Common myeloid progenitor, CD34-positive (primary cell): ENCODE measurements around the gene RASA1.

Experiments used
- CTCF ChIA-PET: fragments of 350-600 bp; sonication (Branson Sonifier 250); formaldehyde crosslinking; loops from one replicate; lab custom pipeline; 2021; ENCODE audit warnings: antibody characterized with exemption; lab: Charles Lee
- POLR2A ChIA-PET: fragments of 350-600 bp; sonication (Branson Sonifier 250); formaldehyde crosslinking; loops from one replicate; lab custom pipeline; 2021; ENCODE audit warnings: antibody characterized with exemption; lab: Charles Lee
- DNase-seq, 3 donors: peaks; one replicate each; pipeline versions ENCODE4 v3.0.0 to v3.0.0-alpha.2; 2013
- H3K27ac ChIP-seq, 2 experiments: 1 replicate in 1 of 2; 2 replicates in 1 of 2; pipeline ENCODE4 v1.7.0; 2013; ENCODE audit warnings: inconsistent platforms in 2 of 2, low read length in 2 of 2, mild to moderate bottlenecking in 2 of 2, low read depth in 1 of 2, moderate library complexity in 1 of 2; ENCODE audit not compliant: severe bottlenecking in 2 of 2, insufficient read depth in 1 of 2, poor library complexity in 1 of 2
- H3K27me3 ChIP-seq, 5 experiments: replicated peaks in 2 of 5; 1 replicate in 3 of 5; 2 replicates in 2 of 5; pipeline versions ENCODE4 v1.6.1 to v1.7.0; 2013; ENCODE audit warnings: low read length in 4 of 5, mild to moderate bottlenecking in 2 of 5, moderate library complexity in 2 of 5, inconsistent platforms in 1 of 5; ENCODE audit not compliant: insufficient read depth in 5 of 5, control insufficient read depth in 4 of 5
- H3K36me3 ChIP-seq, 4 experiments: 1 replicate in 2 of 4; 2 replicates in 2 of 4; pipeline versions ENCODE4 v1.6.1 to v1.7.0; 2013; ENCODE audit warnings: low read length in 3 of 4, control low read depth in 1 of 4, mild to moderate bottlenecking in 1 of 4; ENCODE audit not compliant: control insufficient read depth in 4 of 4, insufficient read depth in 4 of 4
- H3K4me1 ChIP-seq, 4 experiments: 1 replicate in 3 of 4; 2 replicates in 1 of 4; pipeline versions ENCODE4 v1.6.1 to v1.7.1; 2013; ENCODE audit warnings: low read length in 3 of 4, mild to moderate bottlenecking in 3 of 4, control low read depth in 1 of 4, inconsistent platforms in 1 of 4, moderate library complexity in 1 of 4; ENCODE audit not compliant: control insufficient read depth in 4 of 4, insufficient read depth in 4 of 4; ENCODE audit errors: control extremely low read depth in 1 of 4
- H3K4me3 ChIP-seq, 7 experiments: 1 replicate in 4 of 7; 2 replicates in 3 of 7; pipeline versions ENCODE4 v1.5.1 to v1.7.0; 2013; ENCODE audit warnings: mild to moderate bottlenecking in 7 of 7, low read length in 6 of 7, moderate library complexity in 6 of 7, inconsistent platforms in 2 of 7, low read depth in 2 of 7, control low read depth in 1 of 7; ENCODE audit not compliant: insufficient read depth in 4 of 7, control insufficient read depth in 1 of 7; ENCODE audit errors: extremely low read depth in 1 of 7
- H3K9me3 ChIP-seq, 5 experiments: 1 replicate in 4 of 5; 2 replicates in 1 of 5; pipeline versions ENCODE4 v1.6.1 to v1.7.1; 2013; ENCODE audit warnings: low read length in 4 of 5, mild to moderate bottlenecking in 2 of 5, inconsistent platforms in 1 of 5, low read depth in 1 of 5, moderate library complexity in 1 of 5; ENCODE audit not compliant: control insufficient read depth in 4 of 5, insufficient read depth in 2 of 5; ENCODE audit errors: control extremely low read depth in 1 of 5
- WGBS: methylation state at CpG from one replicate; pipeline ENCODE4 v1.1.5; 2013; ENCODE audit not compliant: insufficient coverage; 5-methylcytosine and 5-hydroxymethylcytosine counted together

RASA1 gene

GRCh38 chr5:87243161-87243844 is 24.4 kb upstream of the RASA1 start:
- peak in 2 of 3 donors; percentile 22 to 40 for DNase-seq
- POLR2A ChIA-PET: no interaction called here
- no peaks in the 10 kb centered on the region for H3K9me3 ChIP-seq
- WGBS: 100% methylated on average over 1 of the region's 3 CpGs
- CTCF ChIA-PET: no interaction called here
- H3K36me3 ChIP-seq: no peaks in the 10 kb centered on the region
- no peaks in the 10 kb centered on the region for H3K27me3 ChIP-seq
- peaks cover 0 to 12% (median 2%) of the 10 kb centered on the region in 4 experiments for H3K4me1 ChIP-seq
- no peak overlapping the region for H3K27ac ChIP-seq
- H3K4me3 ChIP-seq: no peak overlapping the region

GRCh38 chr5:87245451-87245850 is 22.2 kb upstream of the RASA1 start:
- DNase-seq: no peak
- 80% methylated on average over 1 of the region's 2 CpGs for WGBS
- Histone ChIP-seq H3K4me1 (peaks cover 0 to 12% (median 2%) of the 10 kb centered on the region in 4 experiments), H3K4me3 (no peak overlapping the region), H3K27ac (no peak overlapping the region), H3K36me3 (no peaks in the 10 kb centered on the region), H3K27me3 (no peaks in the 10 kb centered on the region), H3K9me3 (no peaks in the 10 kb centered on the region)
- ChIA-PET CTCF (no interaction called here), POLR2A (no interaction called here)

GRCh38 chr5:87246061-87246460 is 21.6 kb upstream of the RASA1 start:
- Histone ChIP-seq H3K9me3 (no peaks in the 10 kb centered on the region), H3K4me3 (no peak overlapping the region), H3K4me1 (peaks cover 0 to 12% (median 2%) of the 10 kb centered on the region in 4 experiments), H3K27ac (no peak overlapping the region), H3K36me3 (no peaks in the 10 kb centered on the region), H3K27me3 (no peaks in the 10 kb centered on the region)
- ChIA-PET POLR2A (no interaction called here), CTCF (no interaction called here)
- no peak for DNase-seq

GRCh38 chr5:87252283-87252605 is 15.4 kb upstream of the RASA1 start:
- Histone ChIP-seq H3K4me1 (no peaks in the 10 kb centered on the region), H3K4me3 (no peak overlapping the region), H3K36me3 (no peaks in the 10 kb centered on the region), H3K9me3 (peaks cover 0 to 5% (median 0%) of the 10 kb centered on the region in 5 experiments), H3K27me3 (no peaks in the 10 kb centered on the region), H3K27ac (no peak overlapping the region)
- CTCF ChIA-PET: no interaction called here
- 97% methylated on average over 15 of the region's 16 CpGs for WGBS
- no peak for DNase-seq
- POLR2A ChIA-PET: no interaction called here

GRCh38 chr5:87254035-87254434 is 13.6 kb upstream of the RASA1 start:
- H3K27me3 ChIP-seq: no peaks in the 10 kb centered on the region
- DNase-seq: no peak
- no peaks in the 10 kb centered on the region for H3K36me3 ChIP-seq
- POLR2A ChIA-PET: interaction anchor here (0.8 kb wide), 1 partner anchor 209 kb away, joined by 3 read pairs; no protein-coding TSS in a partner anchor
- CTCF ChIA-PET: no interaction called here
- 100% methylated on average over 1 of the region's 2 CpGs for WGBS
- peaks cover 0 to 5% (median 0%) of the 10 kb centered on the region in 5 experiments for H3K9me3 ChIP-seq
- no peak overlapping the region for H3K27ac ChIP-seq
- H3K4me3 ChIP-seq: no peak overlapping the region
- H3K4me1 ChIP-seq: no peaks in the 10 kb centered on the region

- ChIA-PET POLR2A (no interaction called here), CTCF (no interaction called here)
- H3K36me3 ChIP-seq: no peaks in the 10 kb centered on the region
- DNase-seq: no peak
- H3K27me3 ChIP-seq: no peaks in the 10 kb centered on the region
- 100% methylated on average over 1 of the region's 1 CpG for WGBS
- no peaks in the 10 kb centered on the region for H3K9me3 ChIP-seq
- H3K27ac ChIP-seq: no peak overlapping the region
- H3K4me3 ChIP-seq: no peak overlapping the region
- H3K4me1 ChIP-seq: no peaks in the 10 kb centered on the region
Observed at GRCh38 chr5:87258507-87258906, 9.2 kb upstream of the RASA1 start.

- Histone ChIP-seq H3K27me3 (no peaks in the 10 kb centered on the region), H3K36me3 (no peaks in the 10 kb centered on the region), H3K9me3 (no peaks in the 10 kb centered on the region), H3K27ac (no peak overlapping the region), H3K4me3 (no peak overlapping the region), H3K4me1 (no peaks in the 10 kb centered on the region)
- no peak for DNase-seq
- CTCF ChIA-PET: no interaction called here
- WGBS: 100% methylated on average over 1 of the region's 4 CpGs
- POLR2A ChIA-PET: no interaction called here
Observed at GRCh38 chr5:87260604-87261192, 7.0 kb upstream of the RASA1 start.
